ENCODE results near the gene VSTM4. TPM values are rescaled to one million over a fixed set of nuclear protein-coding genes. Genes with fewer than 3 reads are reported as not detected.

The VSTM4 gene
- total RNA-seq, 1 experiment from 2014 or later = 0.07 TPM

DNA sequence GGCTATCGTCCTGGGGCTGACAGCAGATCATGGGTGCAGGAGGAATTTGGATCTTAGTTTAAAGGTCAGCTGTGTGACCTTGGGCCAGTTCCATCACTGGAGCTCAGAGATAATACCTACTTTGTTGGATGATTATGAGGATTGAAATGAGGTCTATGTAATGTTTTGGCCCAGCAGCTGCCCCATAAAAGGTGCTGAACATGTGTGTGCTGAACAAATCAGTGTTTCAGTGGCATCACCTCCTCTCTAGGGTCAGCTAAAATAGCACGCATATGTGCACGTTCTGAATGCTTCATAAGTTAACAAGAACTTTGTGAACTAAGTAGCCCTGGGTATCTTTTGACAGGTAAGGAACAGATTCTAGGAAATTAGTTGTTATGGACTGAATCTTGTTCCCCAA is 90.8 kb downstream of the VSTM4 start:
- CTCF ChIA-PET = no interaction called here
- Histone ChIP-seq H3K4me1 (ENCODE audit: control insufficient read depth in 1 of 2, insufficient read depth in 2 of 2, low read length in 2 of 2) (no peaks in the 10 kb centered on the region), H3K9me3 (ENCODE audit: control insufficient read depth in 1 of 2, insufficient read depth in 1 of 2, low read depth in 1 of 2, low read length in 2 of 2) (no peaks in the 10 kb centered on the region), H3K4me3 (replicated peaks in 1 of 2; ENCODE audit: low read depth in 1 of 2, low read length in 2 of 2) (no peak overlapping the region), H3K36me3 (ENCODE audit: control insufficient read depth in 1 of 2, insufficient read depth in 2 of 2, low read length in 2 of 2) (no peaks in the 10 kb centered on the region), H3K9me2 (ENCODE audit: insufficient read depth) (no peaks in the 10 kb centered on the region), H2AFZ (ENCODE audit: low read depth, low read length, poor library complexity, severe bottlenecking) (no peak overlapping the region), H3K79me2 (ENCODE audit: insufficient read depth, low read length) (no peaks in the 10 kb centered on the region), H3K4me2 (ENCODE audit: low read length) (no peak overlapping the region), H3K9ac (ENCODE audit: low read length) (no peak overlapping the region), H3K27me3 (ENCODE audit: insufficient read depth, low read length) (peaks cover 58% of the 10 kb centered on the region), H3K27ac (ENCODE audit: low read depth, low read length) (no peak overlapping the region), H4K20me1 (ENCODE audit: insufficient read depth) (no peaks in the 10 kb centered on the region)
- POLR2A ChIA-PET = no interaction called here
- no TSS peak for BruUV-seq (replicated peaks)
- intact Hi-C loops (cut with micrococcal nuclease) = no loop called here
- no peak for TF ChIP-seq EZH2phosphoT487 (IDR thresholded peaks at IDR 0.05; ENCODE audit: borderline replicate concordance)
- TF ChIP-seq SP1 (IDR thresholded peaks at IDR 0.05; ENCODE audit: low read depth) = no peak
- TF ChIP-seq FOSL1 (IDR thresholded peaks at IDR 0.05; ENCODE audit: low read depth) = no peak
- TF ChIP-seq, protein P1, sequence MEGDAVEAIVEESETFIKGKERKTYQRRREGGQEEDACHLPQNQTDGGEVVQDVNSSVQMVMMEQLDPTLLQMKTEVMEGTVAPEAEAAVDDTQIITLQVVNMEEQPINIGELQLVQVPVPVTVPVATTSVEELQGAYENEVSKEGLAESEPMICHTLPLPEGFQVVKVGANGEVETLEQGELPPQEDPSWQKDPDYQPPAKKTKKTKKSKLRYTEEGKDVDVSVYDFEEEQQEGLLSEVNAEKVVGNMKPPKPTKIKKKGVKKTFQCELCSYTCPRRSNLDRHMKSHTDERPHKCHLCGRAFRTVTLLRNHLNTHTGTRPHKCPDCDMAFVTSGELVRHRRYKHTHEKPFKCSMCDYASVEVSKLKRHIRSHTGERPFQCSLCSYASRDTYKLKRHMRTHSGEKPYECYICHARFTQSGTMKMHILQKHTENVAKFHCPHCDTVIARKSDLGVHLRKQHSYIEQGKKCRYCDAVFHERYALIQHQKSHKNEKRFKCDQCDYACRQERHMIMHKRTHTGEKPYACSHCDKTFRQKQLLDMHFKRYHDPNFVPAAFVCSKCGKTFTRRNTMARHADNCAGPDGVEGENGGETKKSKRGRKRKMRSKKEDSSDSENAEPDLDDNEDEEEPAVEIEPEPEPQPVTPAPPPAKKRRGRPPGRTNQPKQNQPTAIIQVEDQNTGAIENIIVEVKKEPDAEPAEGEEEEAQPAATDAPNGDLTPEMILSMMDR (IDR thresholded peaks at IDR 0.05 in 2 of 3, conservative IDR thresholded peaks at IDR 0.05 in 1 of 3; ENCODE audit: borderline replicate concordance in 1 of 3, insufficient read depth in 1 of 3, low read depth in 2 of 3, low read length in 2 of 3) = no peak
- no peak for TF ChIP-seq RAD21 (IDR thresholded peaks at IDR 0.05; ENCODE audit: low read depth)
- no peak for ATAC-seq
- DNase-seq (ENCODE audit: low read depth, low spot score) = no peak
- RAD21 ChIA-PET (ENCODE audit: low non-redundant PET in 1 of 2, low total read pairs in 2 of 2, uncharacterized antibody in 2 of 2, unreplicated experiment in 2 of 2) = no interaction called here

- no TSS peak for BruUV-seq (replicated peaks)
- no peaks in the 10 kb centered on the region for H3K9me2 ChIP-seq (ENCODE audit: insufficient read depth)
- peaks cover 61% of the 10 kb centered on the region for H3K27me3 ChIP-seq (ENCODE audit: insufficient read depth, low read length)
- H3K27ac ChIP-seq (ENCODE audit: low read depth, low read length) = no peak overlapping the region
- no peak overlapping the region for H2AFZ ChIP-seq (ENCODE audit: low read depth, low read length, poor library complexity, severe bottlenecking)
- CTCF ChIA-PET = no interaction called here
- no peaks in the 10 kb centered on the region for H4K20me1 ChIP-seq (ENCODE audit: insufficient read depth)
- RAD21 ChIA-PET (ENCODE audit: low non-redundant PET in 1 of 2, low total read pairs in 2 of 2, uncharacterized antibody in 2 of 2, unreplicated experiment in 2 of 2) = no interaction called here
- H3K9ac ChIP-seq (ENCODE audit: low read length) = no peak overlapping the region
- no peaks in the 10 kb centered on the region for H3K36me3 ChIP-seq (ENCODE audit: control insufficient read depth in 1 of 2, insufficient read depth in 2 of 2, low read length in 2 of 2)
- H3K79me2 ChIP-seq (ENCODE audit: insufficient read depth, low read length) = no peaks in the 10 kb centered on the region
- intact Hi-C loops (cut with micrococcal nuclease) = no loop called here
- no peaks in the 10 kb centered on the region for H3K9me3 ChIP-seq (ENCODE audit: control insufficient read depth in 1 of 2, insufficient read depth in 1 of 2, low read depth in 1 of 2, low read length in 2 of 2)
- H3K4me2 ChIP-seq (ENCODE audit: low read length) = no peak overlapping the region
- no peak for ATAC-seq
- H3K4me1 ChIP-seq (ENCODE audit: control insufficient read depth in 1 of 2, insufficient read depth in 2 of 2, low read length in 2 of 2) = no peaks in the 10 kb centered on the region
- no peak for DNase-seq (ENCODE audit: low read depth, low spot score)
- POLR2A ChIA-PET = no interaction called here
- no peak overlapping the region for H3K4me3 ChIP-seq (replicated peaks in 1 of 2; ENCODE audit: low read depth in 1 of 2, low read length in 2 of 2)
- TF ChIP-seq MAX (IDR thresholded peaks at IDR 0.05) (no peak), EZH2phosphoT487 (IDR thresholded peaks at IDR 0.05; ENCODE audit: borderline replicate concordance) (no peak), SP1 (IDR thresholded peaks at IDR 0.05; ENCODE audit: low read depth) (no peak), CEBPB (IDR thresholded peaks at IDR 0.05; ENCODE audit: low read depth) (no peak), JUND (IDR thresholded peaks at IDR 0.05) (no peak), ATF3 (IDR thresholded peaks at IDR 0.05) (no peak), SIN3A (IDR thresholded peaks at IDR 0.05; ENCODE audit: low read depth) (no peak), CBX3 (IDR thresholded peaks at IDR 0.05; ENCODE audit: low read depth) (no peak), ZBTB33 (IDR thresholded peaks at IDR 0.05; ENCODE audit: extremely low read depth, insufficient replicate concordance, low read length) (no peak), ZNF274 (IDR thresholded peaks at IDR 0.05; ENCODE audit: low read depth, low read length) (no peak), YY1 (IDR thresholded peaks at IDR 0.05; ENCODE audit: extremely low read depth, insufficient replicate concordance, low read depth, low read length) (no peak)
- TF ChIP-seq, protein P1 (IDR thresholded peaks at IDR 0.05 in 2 of 3, conservative IDR thresholded peaks at IDR 0.05 in 1 of 3; ENCODE audit: borderline replicate concordance in 1 of 3, insufficient read depth in 1 of 3, low read depth in 2 of 3, low read length in 2 of 3) = no peak
Observed at GRCh38 chr10:49023752-49024151, 91.6 kb downstream of the VSTM4 start.
